Esophagus squamous epithelium (tissue), 4 donors: ENCODE measurements around the gene ITPKB.

Source experiments
- POLR2A ChIP-seq, 4 donors: fragments of 450-650 bp; IDR thresholded peaks; one replicate each; pipeline ENCODE4 v1.6.1; 2017; ENCODE audit warnings: antibody characterized with exemption in 4 of 4, mild to moderate bottlenecking in 4 of 4, moderate library complexity in 3 of 4
- TF ChIP-seq, protein P1 (sequence below), 6 experiments: fragments of 450-650 bp in 4 of 6; fragments of 200-600 bp in 2 of 6; sonication (generic) in 2 of 6; IDR thresholded peaks; one replicate each; pipeline ENCODE4 v1.5.1; 2016 to 2019; ENCODE audit warnings: antibody characterized with exemption in 6 of 6, mild to moderate bottlenecking in 4 of 6, moderate library complexity in 4 of 6

DNA sequence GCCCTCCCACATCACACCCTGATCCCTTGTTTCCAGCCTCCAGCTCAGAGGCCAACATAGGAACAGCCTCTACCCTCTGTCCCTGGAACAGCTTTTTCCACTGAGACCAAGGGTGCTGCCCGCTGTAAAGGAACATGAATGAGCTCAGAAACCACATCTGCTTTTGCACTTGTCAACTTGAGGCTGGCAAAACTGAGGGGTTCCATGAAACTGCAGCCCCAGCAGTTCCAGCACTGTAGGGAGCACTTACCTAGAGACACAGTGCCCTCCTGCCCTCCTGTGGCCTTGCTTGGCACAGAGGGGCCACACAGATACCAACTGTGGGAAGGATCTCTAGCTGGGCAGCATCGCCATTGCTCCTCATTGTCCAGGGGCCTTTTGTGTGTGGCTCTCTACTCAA, 51.7 kb downstream of the ITPKB start:
- TF ChIP-seq, protein P1, sequence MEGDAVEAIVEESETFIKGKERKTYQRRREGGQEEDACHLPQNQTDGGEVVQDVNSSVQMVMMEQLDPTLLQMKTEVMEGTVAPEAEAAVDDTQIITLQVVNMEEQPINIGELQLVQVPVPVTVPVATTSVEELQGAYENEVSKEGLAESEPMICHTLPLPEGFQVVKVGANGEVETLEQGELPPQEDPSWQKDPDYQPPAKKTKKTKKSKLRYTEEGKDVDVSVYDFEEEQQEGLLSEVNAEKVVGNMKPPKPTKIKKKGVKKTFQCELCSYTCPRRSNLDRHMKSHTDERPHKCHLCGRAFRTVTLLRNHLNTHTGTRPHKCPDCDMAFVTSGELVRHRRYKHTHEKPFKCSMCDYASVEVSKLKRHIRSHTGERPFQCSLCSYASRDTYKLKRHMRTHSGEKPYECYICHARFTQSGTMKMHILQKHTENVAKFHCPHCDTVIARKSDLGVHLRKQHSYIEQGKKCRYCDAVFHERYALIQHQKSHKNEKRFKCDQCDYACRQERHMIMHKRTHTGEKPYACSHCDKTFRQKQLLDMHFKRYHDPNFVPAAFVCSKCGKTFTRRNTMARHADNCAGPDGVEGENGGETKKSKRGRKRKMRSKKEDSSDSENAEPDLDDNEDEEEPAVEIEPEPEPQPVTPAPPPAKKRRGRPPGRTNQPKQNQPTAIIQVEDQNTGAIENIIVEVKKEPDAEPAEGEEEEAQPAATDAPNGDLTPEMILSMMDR (IDR thresholded peaks at IDR 0.05) = peak in 3 of 6 experiments; percentile 10 to 16 (median 15)
- no peak for TF ChIP-seq POLR2A (IDR thresholded peaks at IDR 0.05)
